K562 (cell line): Measurements from ENCODE around the gene C16orf95. TPM values are rescaled to one million over a fixed set of nuclear protein-coding genes. Genes with fewer than 3 reads are reported as not detected.

ENCODE experiments used
- ATAC-seq: fragments of 200-7000 bp; cut with Tn5 transposase; 3 replicates; pipeline ENCODE4 v1.9.1; 2020; ENCODE audit warnings: moderate library complexity
- BruUV-seq: library from RNA; stranded (reverse); fragments of 400-500 nt; replicated peaks from 2 replicates; lab custom pipeline; 2021; lab: Mats Ljungman, UMichigan
- CTCF ChIA-PET: fragments of 300-600 bp; formaldehyde crosslinking; extraction: SDS; loops from one replicate; lab custom pipeline; 2021; ENCODE audit warnings: low intra/inter-chr PET ratio; lab: Yijun Ruan, JAX
- POLR2A ChIA-PET: fragments of 300-600, 350-650 bp; sonication (Branson Sonifier 250); formaldehyde crosslinking; extraction: SDS; loops from one replicate; lab custom pipeline; 2021; ENCODE audit warnings: antibody characterized with exemption, inconsistent platforms; lab: Yijun Ruan, JAX
- DNase-seq, 4 experiments: peaks; one replicate each; pipeline versions ENCODE4 v3.0.0 to v3.0.0-alpha.2; 2011 to 2018; ENCODE audit warnings: low spot score in 3 of 4, mixed read lengths in 3 of 4; ENCODE audit errors: extremely low read depth in 1 of 4
- FAIRE-seq: peaks from 2 replicates; lab custom pipeline; 2011; peaks lifted over from hg19 to GRCh38; lab: Jason Lieb, UNC
- H2AFZ ChIP-seq: 2 replicates; pipeline ENCODE4 v1.6.0; 2011; ENCODE audit warnings: low read depth, low read length, control low read depth, inconsistent platforms
- H3K27ac ChIP-seq: fragments of 200-600 bp; 3 replicates; pipeline ENCODE4 v1.8.0; 2011; ENCODE audit warnings: low read depth, mild to moderate bottlenecking, control low read depth, inconsistent platforms, low read length, moderate library complexity, mixed read lengths; ENCODE audit errors: extremely low read depth
- H3K27me3 ChIP-seq, 2 experiments: fragments of 300-600 bp in 1 of 2; 2 replicates in 1 of 2; 3 replicates in 1 of 2; pipeline versions ENCODE4 v1.6.0 to v1.8.0; 2011; ENCODE audit warnings: inconsistent platforms in 2 of 2, low read length in 2 of 2, mild to moderate bottlenecking in 1 of 2, mixed read lengths in 1 of 2, moderate library complexity in 1 of 2; ENCODE audit not compliant: control insufficient read depth in 2 of 2, insufficient read depth in 2 of 2
- H3K36me3 ChIP-seq: fragments of 300-600 bp; 3 replicates; pipeline ENCODE4 v1.8.0; 2011; ENCODE audit warnings: mild to moderate bottlenecking, low read length, inconsistent platforms; ENCODE audit not compliant: control insufficient read depth, insufficient read depth
- H3K4me1 ChIP-seq, 2 experiments: fragments of 200-600 bp in 1 of 2; replicated peaks in 1 of 2; 2 replicates in 1 of 2; 3 replicates in 1 of 2; pipeline versions ENCODE4 v1.5.1 to v1.8.0; 2011; ENCODE audit warnings: inconsistent platforms in 2 of 2, low read length in 2 of 2, mild to moderate bottlenecking in 1 of 2, mixed read lengths in 1 of 2, moderate library complexity in 1 of 2; ENCODE audit not compliant: control insufficient read depth in 2 of 2, insufficient read depth in 2 of 2
- H3K4me2 ChIP-seq: 2 replicates; pipeline ENCODE4 v1.6.1; 2011; ENCODE audit warnings: low read length, control low read depth, inconsistent platforms, mixed read lengths; ENCODE audit not compliant: insufficient read depth
- H3K4me3 ChIP-seq: fragments of 200-600 bp; sonication (generic), shearing (Covaris generic); 2 replicates; pipeline ENCODE4 v1.5.1; 2016; ENCODE audit warnings: control low read depth, inconsistent platforms
- H3K79me2 ChIP-seq: fragments of 200-600 bp; 3 replicates; pipeline ENCODE4 v1.8.0; 2011; ENCODE audit warnings: low read length, inconsistent platforms; ENCODE audit not compliant: control insufficient read depth, insufficient read depth
- H3K9ac ChIP-seq, 2 experiments: 2 replicates each; pipeline versions ENCODE4 v1.6.0 to v1.6.1; 2011; ENCODE audit warnings: low read depth in 2 of 2, low read length in 2 of 2, control low read depth in 1 of 2, inconsistent platforms in 1 of 2, mild to moderate bottlenecking in 1 of 2, mixed read lengths in 1 of 2; ENCODE audit not compliant: insufficient read depth in 1 of 2
- H3K9me1 ChIP-seq: one replicate; pipeline ENCODE4 v1.6.0; 2011; ENCODE audit warnings: inconsistent platforms, mild to moderate bottlenecking, low read length, moderate library complexity; ENCODE audit not compliant: control insufficient read depth, insufficient read depth
- H3K9me3 ChIP-seq: replicated peaks from 2 replicates; pipeline ENCODE4 v1.5.1; 2011; ENCODE audit warnings: low read depth, low read length, inconsistent platforms; ENCODE audit not compliant: control insufficient read depth, insufficient read depth
- H4K20me1 ChIP-seq: replicated peaks from 2 replicates; pipeline ENCODE4 v1.6.1; 2011; ENCODE audit warnings: low read length, inconsistent platforms, mixed read lengths; ENCODE audit not compliant: control insufficient read depth, insufficient read depth
- CBX5 ChIP-seq: IDR thresholded peaks from 2 replicates; pipeline ENCODE4 v1.6.1; 2014; ENCODE audit warnings: low read depth, borderline replicate concordance
- HDAC3 ChIP-seq: fragments of 450-650 bp; IDR thresholded peaks from 2 replicates; pipeline ENCODE4 v1.6.1; 2018; ENCODE audit warnings: borderline replicate concordance, mild to moderate bottlenecking, moderate library complexity; ENCODE audit not compliant: partially characterized antibody
- HLTF ChIP-seq: fragments of 450-650 bp; IDR thresholded peaks from 2 replicates; pipeline ENCODE4 v1.6.1; 2016
- ILF3 ChIP-seq: fragments of 450-650 bp; IDR thresholded peaks from 2 replicates; pipeline ENCODE4 v1.6.1; 2018; ENCODE audit warnings: antibody characterized with exemption, mild to moderate bottlenecking, moderate library complexity, borderline replicate concordance
- KLF6 ChIP-seq: fragments of 250-450 bp; sonication (Bioruptor Pico); IDR thresholded peaks from 2 replicates; pipeline ENCODE4 v1.4.0; 2020; ENCODE audit warnings: mild to moderate bottlenecking, moderate library complexity, borderline replicate concordance
- MLLT1 ChIP-seq, 2 experiments: fragments of 450-650 bp; IDR thresholded peaks; 2 replicates each; pipeline ENCODE4 v1.6.1; 2016
- PHF20 ChIP-seq: fragments of 450-650 bp; IDR thresholded peaks from 2 replicates; pipeline ENCODE4 v1.6.1; 2018; ENCODE audit not compliant: partially characterized antibody
- PTBP1 ChIP-seq: fragments of 200-400 bp; formaldehyde crosslinking; IDR thresholded peaks from 2 replicates; pipeline ENCODE4 v1.6.1; 2017; ENCODE audit warnings: low read depth, low read length
- RCOR1 ChIP-seq, 2 experiments: IDR thresholded peaks; 2 replicates each; pipeline ENCODE4 v1.6.1; 2012; ENCODE audit warnings: low read depth in 2 of 2, low read length in 2 of 2, borderline replicate concordance in 1 of 2, improper control_type of control experiment in 1 of 2
- SREBF1 ChIP-seq: fragments of 150-350 bp; IDR thresholded peaks from 2 replicates; pipeline ENCODE4 v1.6.1; 2014; ENCODE audit warnings: antibody characterized with exemption, low read depth, low read length, borderline replicate concordance
- TEAD1 ChIP-seq, 2 experiments: fragments of 450-650 bp in 1 of 2; sonication (generic) in 1 of 2; formaldehyde crosslinking; IDR thresholded peaks; 2 replicates each; pipeline versions ENCODE4 v1.4.0 to v1.8.0; 2020 to 2022; ENCODE audit warnings: mild to moderate bottlenecking in 2 of 2, missing genetic modification reagents in 1 of 2
- USF2 ChIP-seq: sonication (generic); formaldehyde crosslinking; IDR thresholded peaks from 2 replicates; pipeline ENCODE4 v1.5.0; 2020; ENCODE audit warnings: missing genetic modification reagents
- ZFP1 ChIP-seq: fragments of 450-650 bp; formaldehyde crosslinking; IDR thresholded peaks from 2 replicates; pipeline ENCODE4 v1.4.0; 2020; ENCODE audit warnings: mild to moderate bottlenecking, mixed read lengths
- ZNF12 ChIP-seq: sonication (generic); formaldehyde crosslinking; IDR thresholded peaks from 2 replicates; pipeline ENCODE4 v1.4.0; 2020; ENCODE audit warnings: mild to moderate bottlenecking, missing genetic modification reagents
- ZNF282 ChIP-seq: sonication (generic); formaldehyde crosslinking; IDR thresholded peaks from 2 replicates; pipeline ENCODE4 v1.8.1; 2023; ENCODE audit warnings: missing genetic modification reagents
- ZNF512 ChIP-seq: IDR thresholded peaks from 2 replicates; pipeline ENCODE4 v1.6.1; 2016; ENCODE audit warnings: missing genetic modification characterization, missing compliant biosample characterization
- WGBS: fragments of 100-300 bp; shearing (Covaris generic); methylation state at CpG from one replicate; pipeline ENCODE4 v1.1.6; 2016; ENCODE audit warnings: low coverage, mixed read lengths; ENCODE audit not compliant: insufficient coverage; ENCODE audit errors: missing lambda C conversion rate; 5-methylcytosine and 5-hydroxymethylcytosine counted together
- in situ Hi-C: fragments of 300-500 bp; cut with MboI; formaldehyde crosslinking; loops from 4 replicates; pipeline ENCODE4 v1.15.0; 2018; ENCODE audit warnings: inconsistent platforms, mixed read lengths
- intact Hi-C: fragments of 100-400 bp; cut with micrococcal nuclease; formaldehyde crosslinking; loops from 2 replicates; pipeline ENCODE4 v1.14.2; 2022
- polyA plus RNA-seq, 8 experiments: library from polyadenylated mRNA; depleted of rRNA in 4 of 8; stranded (reverse) in 5 of 8; unstranded in 3 of 8; fragments of >200 nt; fragmentation: Nextera tagmentation in 2 of 8; fragmentation: Illumina TruSeq in 1 of 8; extraction: Ambion mirVana in 2 of 8; extraction: Trizol in 1 of 8; gene quantifications; 2 replicates each; pipeline versions ENCODE4 v1.2.1 to v1.2.3, GENCODE V29; 2011 to 2014; ENCODE audit warnings: inconsistent platforms in 1 of 8, missing spikeins in 1 of 8
- total RNA-seq, 7 experiments: library from RNA; depleted of rRNA in 6 of 7; stranded (reverse); fragments of >200 nt in 6 of 7; fragmentation: Illumina TruSeq in 2 of 7; extraction: Trizol in 2 of 7; gene quantifications; 2 replicates each; pipeline versions ENCODE4 v1.2.1 to v1.2.3, GENCODE V29; 2011 to 2021; ENCODE audit warnings: low replicate concordance in 1 of 7
- TF ChIP-seq, protein P1 (sequence below): fragments of 250-450 bp; sonication (Bioruptor Pico); IDR thresholded peaks from 2 replicates; pipeline ENCODE4 v1.5.0; 2021; ENCODE audit warnings: mild to moderate bottlenecking, borderline replicate concordance

The C16orf95 gene
- total and polyA plus RNA-seq, 9 of the 15 experiments (the other 6 are each of a cell fraction or from before 2014, with no cell fraction given) = 6.5 to 20.5 (median 9.4) TPM

DNA sequence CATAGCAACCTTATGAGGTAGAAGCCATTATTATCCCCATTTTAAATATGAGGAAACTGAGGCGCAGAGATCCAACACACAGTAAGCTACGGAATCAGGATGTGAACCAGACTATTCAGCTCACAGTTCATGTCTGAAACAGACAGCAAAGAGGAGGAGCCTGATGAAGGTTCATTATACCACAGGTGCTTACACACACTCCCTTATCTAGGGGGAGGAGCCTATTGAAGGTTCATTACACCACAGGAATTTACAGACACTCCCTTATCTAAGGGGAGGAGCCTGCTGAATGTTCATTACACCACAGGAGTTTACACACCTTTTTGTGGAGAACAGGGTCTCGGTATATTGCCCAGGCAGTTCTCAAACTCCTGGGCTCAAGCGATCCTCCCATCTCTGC, 21.9 kb downstream of the C16orf95 start:
- no peaks in the 10 kb centered on the region for H3K9me3 ChIP-seq
- H3K4me1 ChIP-seq = peaks cover 5 to 26% of the 10 kb centered on the region in 2 experiments; a peak in 4 of 5 replicates
- H3K36me3 ChIP-seq = peaks cover 38% of the 10 kb centered on the region; the same call in 2 of the 3 replicates
- H3K79me2 ChIP-seq = no peaks in the 10 kb centered on the region
- peak overlapping the region; percentile 21 for H3K27ac ChIP-seq
- peak overlapping the region; percentile 44; the same call in 1 of the 2 replicates for H2AFZ ChIP-seq
- ATAC-seq (peak; percentile 93), DNase-seq (peak; percentile 86 to 88 (median 88)), FAIRE-seq (peak; percentile 97)
- H3K27me3 ChIP-seq = no peaks in the 10 kb centered on the region
- ChIA-PET CTCF (no interaction called here), POLR2A (interaction anchor here (0.6 to 1.2 kb wide), 2 partner anchors 9 kb away, joined by 3 to 5 read pairs; no protein-coding TSS in a partner anchor)
- no peaks in the 10 kb centered on the region for H4K20me1 ChIP-seq
- intact Hi-C loops (no loop called here), in situ Hi-C loops (no loop called here)
- H3K9ac ChIP-seq = no peak overlapping the region
- H3K4me3 ChIP-seq = no peak overlapping the region
- 0 out of 2 replicates have a peak overlapping the region, but pooled peaks have one; percentile 33 for H3K4me2 ChIP-seq
- no peaks in the 10 kb centered on the region for H3K9me1 ChIP-seq
- WGBS = 55% methylated on average over 4 of the region's 4 CpGs
- no TSS peak for BruUV-seq
- TF ChIP-seq, protein P1, sequence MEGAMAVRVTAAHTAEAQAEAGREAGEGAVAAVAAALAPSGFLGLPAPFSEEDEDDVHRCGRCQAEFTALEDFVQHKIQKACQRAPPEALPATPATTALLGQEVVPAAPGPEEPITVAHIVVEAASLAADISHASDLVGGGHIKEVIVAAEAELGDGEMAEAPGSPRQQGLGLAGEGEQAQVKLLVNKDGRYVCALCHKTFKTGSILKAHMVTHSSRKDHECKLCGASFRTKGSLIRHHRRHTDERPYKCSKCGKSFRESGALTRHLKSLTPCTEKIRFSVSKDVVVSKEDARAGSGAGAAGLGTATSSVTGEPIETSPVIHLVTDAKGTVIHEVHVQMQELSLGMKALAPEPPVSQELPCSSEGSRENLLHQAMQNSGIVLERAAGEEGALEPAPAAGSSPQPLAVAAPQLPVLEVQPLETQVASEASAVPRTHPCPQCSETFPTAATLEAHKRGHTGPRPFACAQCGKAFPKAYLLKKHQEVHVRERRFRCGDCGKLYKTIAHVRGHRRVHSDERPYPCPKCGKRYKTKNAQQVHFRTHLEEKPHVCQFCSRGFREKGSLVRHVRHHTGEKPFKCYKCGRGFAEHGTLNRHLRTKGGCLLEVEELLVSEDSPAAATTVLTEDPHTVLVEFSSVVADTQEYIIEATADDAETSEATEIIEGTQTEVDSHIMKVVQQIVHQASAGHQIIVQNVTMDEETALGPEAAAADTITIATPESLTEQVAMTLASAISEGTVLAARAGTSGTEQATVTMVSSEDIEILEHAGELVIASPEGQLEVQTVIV (CRISPR knock-in tag) = no peak
- 0 out of 4 replicates have a peak, but pooled peaks of 1 of the 2 experiments have one; percentile 29 for TF ChIP-seq RCOR1 (IDR thresholded peaks at IDR 0.05; ENCODE audit: borderline replicate concordance in 1 of 2, low read depth in 2 of 2, low read length in 2 of 2)
- no peak for TF ChIP-seq ZFP1 (CRISPR knock-in tag)
- no peak for TF ChIP-seq USF2 (CRISPR knock-in tag)
- TF ChIP-seq KLF6 (CRISPR knock-in tag) = no peak
- no peak for TF ChIP-seq ILF3
- peak in 1 of 2 experiments; percentile 68; a peak in 2 of 4 replicates for TF ChIP-seq TEAD1 (CRISPR knock-in tag; IDR thresholded peaks at IDR 0.05)
- TF ChIP-seq HDAC3 = no peak
- no peak for TF ChIP-seq ZNF512 (tag)
- no peak for TF ChIP-seq HLTF
- no peak for TF ChIP-seq CBX5
- TF ChIP-seq MLLT1 (IDR thresholded peaks at IDR 0.05) = 0 out of 4 replicates have a peak, but pooled peaks of 1 of the 2 experiments have one; percentile 29
- TF ChIP-seq ZNF282 (CRISPR knock-in tag) = no peak
- no peak for TF ChIP-seq PHF20
- TF ChIP-seq ZNF12 (CRISPR knock-in tag) = no peak
- no peak for TF ChIP-seq SREBF1
- no peak for TF ChIP-seq PTBP1
